Myocyte (in vitro differentiated cells): ENCODE results near the gene PDXP. TPM values are rescaled to one million over a fixed set of nuclear protein-coding genes. Genes with fewer than 3 reads are reported as not detected.
"Not testable (repeated sequence)": the region's sequence is repeated elsewhere in the genome, so short reads cannot be mapped to it uniquely, and the experiment has no call there.

Source experiments
- DNase-seq: peaks from one replicate; pipeline ENCODE4 v3.0.0-alpha.2; 2012; ENCODE audit warnings: low read depth
- total RNA-seq: library from RNA; depleted of rRNA; stranded (reverse); fragments of >200 nt; gene quantifications from 2 replicates; pipeline ENCODE4 v1.2.3, GENCODE V29; 2014

Gene PDXP
- total RNA-seq, 1 donor from 2014 or later: 30.0 TPM

DNA sequence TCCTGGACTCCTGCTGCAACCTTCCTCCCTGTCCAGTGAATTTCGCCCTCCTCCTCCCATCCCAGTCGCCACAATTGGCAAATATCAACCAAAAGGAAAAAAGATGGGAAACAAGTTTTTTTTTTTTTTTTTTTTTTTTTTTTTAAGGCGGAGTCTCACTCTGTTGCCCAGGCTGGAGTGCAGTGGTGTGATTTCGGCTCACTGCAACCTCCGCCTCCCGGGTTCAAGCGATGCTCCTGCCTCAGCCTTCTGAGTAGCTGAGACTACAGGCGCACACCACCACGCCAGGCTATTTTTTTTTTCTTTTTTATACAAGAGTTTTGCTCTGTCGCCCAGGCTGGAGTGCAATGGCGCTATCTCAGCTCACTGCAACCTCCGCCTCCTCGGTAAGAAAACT lies 37.7 kb downstream of the PDXP start:
- DNase-seq: not testable (repeated sequence)

DNA sequence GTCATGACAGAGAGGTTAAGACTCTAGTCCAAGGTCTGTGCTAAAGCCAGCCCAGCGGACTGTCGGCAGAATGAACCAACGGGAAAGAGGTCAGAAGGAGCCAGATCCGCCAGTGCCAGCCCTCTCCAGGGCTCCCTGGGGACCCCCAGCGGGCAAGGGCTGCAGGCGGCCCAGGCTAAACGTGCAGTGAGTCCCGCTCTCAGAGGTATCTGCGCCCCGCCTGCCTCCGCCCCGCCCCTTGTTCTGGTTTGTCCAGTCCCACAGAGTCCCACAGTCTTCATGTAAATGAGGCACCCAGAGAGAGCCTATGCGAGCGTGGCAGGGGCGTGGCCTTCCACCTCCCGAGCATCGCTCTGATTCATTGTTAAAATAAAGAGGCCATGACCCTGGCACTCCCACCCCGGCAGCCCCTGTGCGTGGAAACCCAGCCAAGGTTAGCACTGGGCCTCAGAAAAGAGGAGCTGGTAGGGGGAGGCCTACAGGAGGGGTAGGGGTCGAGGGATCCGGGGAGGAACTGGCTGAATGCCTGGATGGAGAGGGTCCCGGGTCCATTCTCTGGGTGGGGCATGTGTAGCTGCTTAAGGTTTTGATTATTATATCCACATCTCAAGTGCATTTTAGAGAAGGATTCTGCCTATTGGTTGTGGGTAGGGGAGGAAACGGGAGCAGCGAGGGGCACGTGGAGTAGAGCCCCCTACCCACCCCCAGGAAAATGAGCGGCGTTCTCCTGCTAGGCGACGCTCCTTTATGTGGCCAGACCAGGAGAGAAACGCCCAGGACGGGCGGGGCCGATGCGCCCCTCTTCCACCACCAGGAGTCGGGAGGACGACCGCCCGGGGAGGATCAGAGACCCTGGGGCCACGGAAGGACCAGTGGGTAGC lies 38.4 kb downstream of the PDXP start, which contains the start of gene TRIOBP:
Gene TRIOBP (plus strand): TSS at position 392 of the 881 bp plus-strand sequence. CDS start 4,318 bp downstream, outside the sequence.
- DNase-seq: peak; percentile 97

DNA sequence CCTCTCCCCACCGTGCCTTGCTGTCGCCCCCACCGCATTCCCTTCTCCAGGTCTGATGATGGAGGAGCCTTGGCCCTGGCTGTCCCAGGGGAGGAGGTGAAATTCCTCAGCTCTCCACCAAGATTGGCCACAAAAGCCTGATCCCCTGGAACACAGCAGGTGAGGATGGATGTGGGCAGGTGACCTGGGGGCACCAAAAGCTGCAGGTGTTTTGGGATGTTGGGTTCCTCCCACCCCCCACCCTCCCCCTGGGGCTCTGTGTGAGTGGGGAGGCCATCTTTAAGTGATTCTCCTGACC lies 39.0 kb downstream of the PDXP start:
- DNase-seq: no peak

DNA sequence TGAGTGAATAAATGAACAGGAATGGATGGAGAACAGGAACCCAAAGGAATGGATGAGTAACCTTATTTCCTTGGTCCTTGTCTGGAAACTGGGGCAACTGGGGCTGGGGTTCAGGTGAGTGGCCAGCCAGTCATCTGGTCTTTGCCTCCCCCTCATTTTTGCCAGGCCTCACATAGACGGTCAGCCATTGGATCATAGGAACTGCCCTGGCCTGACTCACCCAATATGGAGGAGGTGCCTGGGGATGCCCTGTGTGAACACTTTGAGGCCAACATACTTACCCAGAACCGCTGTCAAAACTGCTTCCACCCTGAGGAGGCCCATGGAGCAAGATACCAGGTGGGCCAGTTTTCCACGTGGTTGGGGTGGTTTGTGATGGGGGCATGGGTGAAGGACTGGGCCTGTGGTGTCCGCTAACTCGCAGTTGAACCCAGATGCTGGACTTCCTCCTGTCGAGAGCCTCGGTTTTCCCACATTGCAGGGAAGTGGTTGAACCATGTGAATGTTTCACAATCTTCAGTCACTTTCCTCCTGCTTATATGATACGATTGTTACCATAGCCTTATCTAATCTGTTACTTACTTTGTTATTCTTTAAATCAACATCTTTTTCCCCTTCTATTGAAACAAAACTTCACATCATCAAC lies 42.7 kb downstream of the PDXP start:
- DNase-seq: no peak

DNA sequence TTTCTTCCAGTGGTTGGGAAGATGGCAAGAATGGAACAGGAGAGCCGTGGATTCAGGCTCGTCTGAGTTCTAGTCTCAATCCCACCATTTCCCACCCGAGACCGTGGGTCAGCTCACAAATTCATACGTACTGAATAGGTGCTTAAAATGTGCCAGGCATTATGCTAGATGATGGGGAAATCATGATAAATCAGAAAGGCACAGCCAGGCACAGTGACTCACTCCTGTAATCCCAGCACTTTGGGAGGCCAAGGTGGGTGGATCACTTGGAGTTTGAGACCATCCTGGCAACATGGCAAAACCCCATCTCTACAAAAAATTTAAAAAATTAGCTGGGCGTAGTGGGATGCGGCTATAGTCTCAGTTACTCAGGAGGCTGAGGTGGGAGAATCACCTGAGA lies 45.4 kb downstream of the PDXP start:
- DNase-seq: no peak

DNA sequence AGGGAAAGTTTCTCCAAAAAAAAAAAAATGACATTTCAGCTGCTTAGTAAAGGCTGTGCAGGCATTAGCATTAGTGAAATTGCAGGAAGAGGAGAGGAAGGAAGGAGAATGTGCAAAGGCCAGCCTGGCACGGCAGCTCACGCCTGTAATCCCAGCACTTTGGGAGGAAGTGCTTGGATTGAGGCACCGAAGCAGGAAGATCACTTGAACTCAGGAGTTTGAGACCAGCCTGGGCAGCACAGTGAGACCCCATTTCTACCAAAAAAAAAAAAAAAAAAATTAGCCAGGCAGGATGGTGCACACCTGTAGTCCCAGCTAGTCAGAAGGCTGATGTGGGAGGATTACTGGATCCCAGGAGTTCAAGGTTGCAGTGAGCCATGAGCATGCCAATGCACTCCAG lies 46.1 kb downstream of the PDXP start:
- no peak for DNase-seq

DNA sequence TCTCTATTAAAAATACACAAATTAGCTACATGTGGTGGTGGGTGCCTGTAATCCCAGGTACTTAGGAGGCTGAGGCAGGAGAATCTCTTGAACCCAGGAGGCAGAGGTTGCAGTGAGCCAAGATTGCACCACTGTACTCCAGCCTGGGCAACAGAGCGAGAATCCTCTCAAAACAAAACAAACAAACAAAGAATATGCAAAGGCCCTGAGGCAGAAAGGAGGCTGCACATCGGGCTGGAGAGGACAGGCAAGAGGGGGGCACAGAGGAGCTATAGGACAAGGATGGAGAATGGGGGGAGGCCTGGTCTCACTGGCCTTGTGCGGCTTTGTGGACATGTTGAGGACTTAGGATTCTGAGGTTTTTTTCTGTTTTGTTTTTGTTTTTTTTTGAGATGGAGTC lies 46.7 kb downstream of the PDXP start:
- no peak for DNase-seq

DNA sequence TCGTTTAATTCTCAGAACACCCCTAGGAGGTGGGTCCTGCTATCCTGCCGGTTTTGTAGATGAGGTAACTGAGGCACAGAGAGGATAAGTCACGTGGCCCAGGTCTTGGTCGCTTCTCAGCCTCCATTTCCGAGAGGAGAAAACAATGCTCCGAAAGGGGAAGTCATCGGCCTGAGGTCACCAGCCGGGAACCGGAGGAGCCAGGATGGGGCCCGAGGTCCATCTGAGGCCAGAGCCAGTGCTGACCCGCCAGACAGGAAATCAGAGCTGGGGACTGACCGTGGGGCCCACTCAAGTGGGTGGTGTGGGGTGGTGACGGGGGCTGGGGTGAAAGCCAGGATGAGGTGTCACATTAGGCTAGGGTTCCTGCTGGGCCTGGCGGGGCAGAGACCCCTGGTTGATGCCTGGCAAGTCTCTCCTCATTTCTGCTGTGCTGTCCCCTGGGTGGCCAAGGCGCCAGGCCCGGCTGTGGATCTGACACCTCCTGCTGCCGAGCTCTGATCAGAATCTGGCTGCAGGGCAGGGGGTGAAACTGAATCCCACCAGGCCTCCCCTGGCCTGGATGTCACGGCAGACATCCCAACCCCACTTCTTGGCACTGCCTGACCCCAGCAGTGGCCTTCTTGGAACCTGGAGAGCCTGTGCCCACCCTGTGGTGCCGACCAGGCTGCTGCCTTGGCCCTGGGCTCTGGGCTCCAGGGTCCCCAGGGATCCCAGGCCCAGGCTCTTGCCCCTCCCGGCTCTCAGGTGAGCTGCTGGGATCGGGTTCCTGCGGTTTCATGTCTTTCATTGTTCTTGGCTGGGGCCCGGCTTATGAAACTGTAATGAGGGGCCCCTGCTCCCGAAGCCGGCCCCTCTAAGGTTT lies 50.3 kb downstream of the PDXP start:
- DNase-seq: no peak

DNA sequence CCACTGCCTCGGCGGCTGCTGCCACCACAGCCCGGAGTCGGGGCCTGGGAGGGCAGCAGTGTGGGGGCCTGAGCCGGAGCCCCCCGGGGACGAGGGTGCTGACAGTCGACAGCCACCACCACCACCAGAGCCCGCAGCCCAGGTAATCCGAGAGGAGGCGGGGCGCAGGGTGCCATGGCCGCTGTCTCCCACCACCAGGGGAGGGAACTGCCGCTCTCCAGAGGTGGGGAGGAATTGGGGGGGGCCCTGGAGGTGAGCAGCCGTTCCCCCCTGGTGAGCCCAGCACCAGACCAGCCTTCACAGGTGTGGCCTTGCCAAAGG lies 50.9 kb downstream of the PDXP start:
- no peak for DNase-seq

DNA sequence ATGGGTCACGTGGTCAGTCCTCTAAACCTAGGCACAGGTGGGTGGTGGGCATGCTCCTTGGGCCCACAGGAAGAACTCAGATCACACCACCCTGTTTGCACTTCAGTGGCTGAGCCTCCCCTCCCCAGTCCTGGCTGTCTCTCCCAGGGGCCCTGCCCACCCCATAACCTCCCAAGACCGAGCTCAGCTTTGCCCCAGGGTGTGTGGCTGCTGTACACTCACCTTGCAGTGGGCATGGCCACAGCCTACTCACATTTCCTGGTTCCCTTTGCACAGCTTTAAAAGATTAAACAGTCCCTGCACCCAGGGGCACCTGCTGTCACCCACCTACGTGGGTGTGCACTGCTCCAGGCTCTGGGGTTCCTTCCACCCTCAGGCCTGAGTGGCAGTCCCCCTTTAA lies 52.2 kb downstream of the PDXP start:
- no peak for DNase-seq

DNA sequence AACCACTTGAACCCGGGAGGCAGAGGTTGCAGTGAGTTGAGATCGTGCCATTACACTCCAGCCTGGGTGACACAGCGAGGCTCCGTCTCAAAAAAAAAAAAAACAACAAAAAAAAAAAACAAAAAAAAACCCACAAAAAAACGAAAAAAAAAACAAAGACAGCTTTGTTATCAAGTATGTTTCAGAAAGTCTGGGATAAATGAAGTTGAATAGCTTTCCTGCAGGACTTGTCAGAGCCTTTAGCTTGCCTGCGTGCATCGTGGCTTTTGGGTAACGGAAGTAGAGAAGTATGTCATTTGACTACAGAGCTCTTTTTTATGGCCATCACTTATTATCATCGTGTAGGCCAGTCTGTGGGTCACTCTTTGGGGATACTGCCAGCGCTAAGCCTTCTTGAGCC lies 53.0 kb downstream of the PDXP start:
- DNase-seq: no peak

DNA sequence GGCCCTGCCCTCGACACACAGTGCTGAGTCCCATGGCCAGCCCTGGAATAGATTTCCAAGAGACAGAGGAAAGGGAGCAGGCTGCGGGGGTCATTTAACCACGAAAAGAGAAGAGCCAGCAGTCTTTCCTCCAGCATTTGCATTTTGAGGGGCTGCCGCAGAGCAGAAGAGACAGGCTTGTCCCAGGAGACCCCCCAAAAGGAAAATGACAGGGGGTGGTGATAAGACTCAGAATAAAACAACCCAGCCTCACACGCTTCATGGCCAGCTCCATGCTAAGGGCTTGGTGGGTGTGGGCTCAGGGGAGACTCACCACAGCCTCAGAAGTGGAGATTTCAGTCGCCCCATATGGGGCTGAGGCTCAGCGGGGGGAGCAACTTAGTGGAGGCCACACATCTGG lies 55.2 kb downstream of the PDXP start:
- DNase-seq: no peak

DNA sequence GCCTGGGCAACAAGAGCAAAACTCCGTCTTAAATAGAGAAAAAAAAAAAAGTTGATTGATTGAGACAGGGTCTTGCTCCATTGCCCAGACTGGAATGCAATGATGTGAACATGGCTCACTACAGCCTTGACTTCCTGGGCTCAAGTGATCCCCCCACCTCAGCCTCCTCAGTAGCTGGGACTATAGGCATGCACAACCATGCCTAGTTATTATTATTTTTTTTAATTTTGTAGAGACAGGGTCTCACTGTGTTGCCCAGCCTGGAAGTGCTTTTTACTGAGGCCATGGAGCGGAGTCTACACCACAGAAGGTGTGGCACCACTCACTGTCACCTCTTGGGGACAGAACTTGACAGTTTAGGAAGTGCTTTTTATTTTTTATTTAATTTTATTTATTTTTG lies 56.1 kb downstream of the PDXP start:
- DNase-seq: no peak

DNA sequence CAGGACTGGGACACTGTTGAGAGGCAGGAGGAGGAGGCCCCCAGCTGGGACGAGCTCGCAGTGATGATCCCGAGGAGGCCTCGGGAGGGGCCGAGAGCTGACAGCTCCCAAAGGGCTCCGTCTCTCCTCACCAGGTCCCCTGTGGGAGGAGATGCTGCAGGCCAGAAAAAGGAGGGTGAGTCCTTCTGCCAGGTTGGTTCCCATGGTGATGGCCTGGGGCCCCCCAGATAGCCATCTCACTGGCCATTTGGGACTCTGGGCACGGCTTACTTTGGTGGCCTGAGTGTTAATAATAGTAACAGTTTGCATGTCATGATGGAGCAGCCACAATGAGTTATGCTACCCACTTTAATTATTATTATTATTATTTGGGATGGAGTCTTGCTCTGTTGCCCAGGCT lies 57.2 kb downstream of the PDXP start:
- DNase-seq: no peak

Other genes with a start within 250 kb of the PDXP start
- 0.05 and 0.21 TPM in 2 replicates for gene ELFN2, start 231.2 kb upstream of the PDXP start, total RNA-seq
- gene MFNG, start 172.3 kb upstream of the PDXP start, total RNA-seq: 0.51 and 0.68 TPM in 2 replicates
- gene CARD10, start 139.3 kb upstream of the PDXP start, total RNA-seq: 5.7 and 7.3 TPM in 2 replicates
- gene CDC42EP1, start 98.2 kb upstream of the PDXP start, total RNA-seq: 76.4 and 76.6 TPM in 2 replicates
- not detected in 2 replicates for gene LGALS2, start 78.6 kb upstream of the PDXP start, total RNA-seq
- 50.6 and 65.0 TPM in 2 replicates for gene GGA1, start 49.9 kb upstream of the PDXP start, total RNA-seq
- gene SH3BP1, start 19.1 kb upstream of the PDXP start, total RNA-seq: not detected in 2 replicates
- 1,391 and 2,910 TPM in 2 replicates for gene LGALS1, start 16.9 kb downstream of the PDXP start, total RNA-seq
- gene NOL12, start 27.6 kb downstream of the PDXP start, total RNA-seq: 11.5 and 30.4 TPM in 2 replicates
- gene TRIOBP, start 38.3 kb downstream of the PDXP start, total RNA-seq: 26.6 and 33.0 TPM in 2 replicates
- gene GCAT, start 149.2 kb downstream of the PDXP start, total RNA-seq: 55.5 and 65.0 TPM in 2 replicates
- 0.24 TPM in 1 of 2 replicates, not detected in the other for gene GALR3, start 164.7 kb downstream of the PDXP start, total RNA-seq
- 40.8 and 45.9 TPM in 2 replicates for gene ANKRD54, start 185.6 kb downstream of the PDXP start, total RNA-seq
- gene EIF3L, start 190.7 kb downstream of the PDXP start, total RNA-seq: 415 and 450 TPM in 2 replicates
- 51.6 and 69.1 TPM in 2 replicates for gene MICALL1, start 247.6 kb downstream of the PDXP start, total RNA-seq